NCI-H146 treated with DMSO at 0.1 percent for 48 hours (cell line): ENCODE data around the gene PFDN4.

Source experiments
- DNase-seq: peaks from one replicate; lab custom pipeline; 2025; ENCODE audit not compliant: unreplicated experiment; lab: John Stamatoyannopoulos, UW

PFDN4 gene

DNA sequence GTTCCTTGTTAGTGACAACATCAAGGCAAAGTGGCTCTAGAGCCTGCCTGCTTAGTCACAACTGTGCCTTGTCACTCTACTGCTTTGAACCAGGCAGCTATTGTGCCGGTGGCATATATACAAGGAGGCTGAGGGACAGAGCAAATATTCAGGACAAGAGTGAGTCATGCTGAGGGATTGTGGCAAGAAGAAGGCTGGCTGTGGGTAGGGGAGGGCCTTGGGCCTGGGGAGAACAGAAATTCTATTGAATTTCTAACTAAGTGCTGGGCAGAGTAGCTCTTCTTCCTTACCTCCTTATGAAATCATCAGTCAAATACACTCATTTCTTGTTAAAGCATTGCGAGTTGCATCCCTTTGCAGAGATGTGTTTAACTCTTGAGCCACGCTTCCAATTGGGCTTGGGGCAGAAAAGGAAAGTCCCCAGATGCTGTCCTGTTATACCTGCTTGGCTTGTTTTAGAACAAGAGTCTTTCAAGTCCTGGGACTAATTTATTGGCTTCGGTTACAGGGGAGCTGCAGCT, 59.7 kb downstream of the PFDN4 start:
- DNase-seq, result no peak

DNA sequence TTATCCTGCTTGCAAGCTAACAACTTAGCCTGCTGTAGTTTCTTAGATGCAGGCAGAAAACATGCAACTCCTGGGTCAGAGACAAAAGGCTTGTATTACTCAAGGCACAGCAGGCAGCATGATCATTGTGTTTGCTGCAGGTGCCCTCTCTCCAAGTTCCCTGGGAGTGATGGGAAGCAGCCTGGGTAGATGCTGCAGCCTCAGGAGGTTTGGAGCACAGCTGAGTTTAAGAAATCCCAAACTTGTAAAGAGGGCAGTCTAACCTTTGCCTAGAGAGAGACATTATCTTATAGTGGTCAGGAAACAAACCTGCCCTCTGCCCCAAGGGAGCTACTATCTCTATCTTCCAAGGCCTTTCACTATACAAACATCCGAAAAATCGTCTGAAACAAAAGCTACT, 61.1 kb downstream of the PFDN4 start:
- no peak for DNase-seq
